ENCODE data around the gene ADCY4.
A peak's percentile ranks its signal among the peaks of the same experiment; 100 is the strongest.

Gene ADCY4

DNA sequence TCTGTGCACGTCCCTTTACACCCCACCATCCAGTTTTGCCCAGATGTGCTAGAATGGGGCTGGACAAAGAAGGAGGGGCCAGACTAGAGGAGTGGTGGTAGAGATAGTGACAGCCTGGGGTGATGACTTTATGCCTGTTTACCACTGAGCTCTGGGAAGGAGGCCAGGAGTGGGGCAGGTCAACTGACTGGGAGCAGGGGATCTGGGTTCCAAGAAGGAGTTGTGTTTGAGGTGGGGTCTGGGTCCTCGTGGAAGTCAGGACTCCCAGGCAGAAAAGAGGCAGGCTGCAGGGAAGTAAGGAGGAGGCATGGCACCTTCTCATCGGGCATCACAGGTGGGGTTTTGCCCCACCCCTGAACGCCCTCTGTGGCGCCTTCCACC, 24.6 kb downstream of the ADCY4 start:
- no peak for DNase-seq (ENCODE audit: extremely low spot score)
- TF ChIP-seq ZNF384 (IDR thresholded peaks at IDR 0.05) (no peak), LEF1 (IDR thresholded peaks at IDR 0.05; ENCODE audit: borderline replicate concordance) (no peak), ARNT (IDR thresholded peaks at IDR 0.05) (no peak), SUZ12 (IDR thresholded peaks at IDR 0.05) (no peak), HDGF (IDR thresholded peaks at IDR 0.05; ENCODE audit: borderline replicate concordance) (no peak), TARDBP (IDR thresholded peaks at IDR 0.05) (no peak), L3MBTL2 (conservative IDR thresholded peaks at IDR 0.05) (no peak), FOXK2 (IDR thresholded peaks at IDR 0.05) (no peak), BHLHE40 (IDR thresholded peaks at IDR 0.05; ENCODE audit: borderline replicate concordance) (no peak), ELF4 (IDR thresholded peaks at IDR 0.05) (no peak), FOXM1 (IDR thresholded peaks at IDR 0.05; ENCODE audit: borderline replicate concordance) (no peak), NFRKB (IDR thresholded peaks at IDR 0.05) (no peak), FOXA1 (IDR thresholded peaks at IDR 0.05) (no peak), CTBP1 (IDR thresholded peaks at IDR 0.05; ENCODE audit: borderline replicate concordance) (no peak), SP1 (IDR thresholded peaks at IDR 0.05) (no peak)
- CTCF ChIA-PET = no interaction called here
- POLR2A ChIA-PET = interaction anchor here (0.6 to 2.8 kb wide), 2 partner anchors 9 to 11 kb away, joined by 3 to 15 read pairs; partner anchors contain the start of genes DHRS1 and NOP9

DNA sequence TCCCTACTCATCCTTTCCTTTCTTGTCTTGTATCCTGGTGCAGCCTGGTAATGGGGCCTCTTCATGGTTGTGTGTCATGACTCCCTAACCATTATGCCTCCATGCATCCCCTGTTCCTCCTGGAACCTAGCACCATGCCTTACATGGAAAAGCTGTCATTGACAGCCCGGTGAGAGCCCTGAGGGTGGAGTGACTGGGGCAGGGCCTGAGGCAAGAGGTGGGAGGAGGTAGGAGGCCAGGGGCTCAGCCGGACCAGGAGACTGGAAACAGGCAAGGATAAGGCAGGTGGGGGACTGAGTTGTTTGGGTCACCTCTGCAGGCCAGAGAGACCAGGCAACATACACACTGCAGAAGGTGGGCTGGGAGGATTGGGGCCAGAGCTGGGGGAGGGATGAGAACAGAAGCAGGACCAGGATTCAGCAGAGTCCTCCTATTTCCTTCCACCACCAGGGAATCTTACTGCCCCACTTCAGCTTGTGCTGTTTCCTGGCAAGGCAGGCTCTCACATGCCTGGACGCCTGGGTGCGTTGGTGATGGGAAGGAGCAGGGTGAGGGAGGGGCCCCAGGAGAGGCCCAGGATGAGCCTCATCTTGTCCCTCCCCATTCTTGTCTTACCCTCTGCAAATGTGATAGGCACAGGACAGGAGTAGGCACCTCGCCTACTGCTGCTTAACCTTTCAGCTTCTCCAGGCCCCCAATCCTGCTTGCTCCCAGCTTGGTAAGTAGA, 25.2 kb downstream of the ADCY4 start, which contains the start of gene LTB4R2:
Gene LTB4R2, plus strand, starts transcription at position 603 of the 727 bp plus-strand sequence. CDS start 525 bp downstream, outside the sequence.
- ChIA-PET CTCF (interaction anchor here (4.0 to 4.2 kb wide), 2 partner anchors 67 to 121 kb away, joined by 29 to 51 read pairs; partner anchors contain the start of genes KHNYN and TINF2), POLR2A (interaction anchor here (0.6 to 2.8 kb wide), 2 partner anchors 9 to 10 kb away, joined by 3 to 15 read pairs; partner anchors contain the start of genes DHRS1 and NOP9)
- no peak for TF ChIP-seq ZNF384 (IDR thresholded peaks at IDR 0.05)
- no peak for TF ChIP-seq SP1 (IDR thresholded peaks at IDR 0.05)
- no peak for TF ChIP-seq LEF1 (IDR thresholded peaks at IDR 0.05; ENCODE audit: borderline replicate concordance)
- no peak for TF ChIP-seq FOXK2 (IDR thresholded peaks at IDR 0.05)
- no peak for TF ChIP-seq CTBP1 (IDR thresholded peaks at IDR 0.05; ENCODE audit: borderline replicate concordance)
- TF ChIP-seq TARDBP (IDR thresholded peaks at IDR 0.05) = no peak
- no peak for TF ChIP-seq FOXM1 (IDR thresholded peaks at IDR 0.05; ENCODE audit: borderline replicate concordance)
- TF ChIP-seq L3MBTL2 (conservative IDR thresholded peaks at IDR 0.05) = no peak
- no peak for DNase-seq (ENCODE audit: extremely low spot score)

DNA sequence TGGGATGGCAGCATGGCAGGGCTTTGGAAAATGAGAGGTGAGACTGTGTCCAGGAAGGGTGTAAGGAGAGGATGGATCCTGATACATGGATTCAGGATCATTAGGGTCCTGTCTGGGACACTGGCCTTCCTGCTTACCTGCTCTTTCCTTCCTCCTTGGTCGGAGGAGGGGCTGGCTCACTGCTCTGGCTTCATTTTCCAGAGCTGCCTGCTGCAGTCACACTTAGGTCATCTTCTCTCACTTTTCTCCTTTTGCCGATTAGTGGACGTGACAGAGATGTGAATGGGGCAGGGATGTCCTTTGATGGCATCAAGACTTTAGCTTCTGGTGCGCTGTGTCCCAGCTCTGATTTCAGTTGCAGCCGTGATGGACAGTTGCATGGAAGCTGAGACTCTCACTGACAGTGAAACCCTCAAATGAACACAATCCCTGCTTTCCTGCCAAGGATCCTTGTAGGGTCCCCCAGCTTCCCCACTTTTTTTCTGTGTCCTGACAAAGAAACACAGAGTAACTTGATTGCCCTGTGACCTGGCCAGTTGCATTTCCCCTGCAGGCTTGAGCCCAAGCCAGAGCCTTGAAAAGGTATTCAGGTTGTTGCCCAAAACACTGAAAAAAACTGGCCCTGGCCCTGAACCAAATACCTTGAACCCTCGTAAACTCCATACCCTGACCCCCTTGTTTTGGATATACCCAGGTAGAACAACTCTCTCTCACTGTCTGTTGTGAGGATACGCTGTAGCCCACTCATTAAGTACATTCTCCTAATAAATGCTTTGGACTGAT, 26.3 kb downstream of the ADCY4 start:
- DNase-seq (ENCODE audit: extremely low spot score) = no peak
- ChIA-PET POLR2A (interaction anchor here (1.1 to 3.5 kb wide), 7 partner anchors 9 to 133 kb away, joined by 3 to 36 read pairs (median 12); partner anchors contain the start of genes CBLN3, DHRS1, KHNYN and MDP1), CTCF (interaction anchor here (0.6 to 4.2 kb wide), 27 partner anchors 9 to 200 kb away, joined by 3 to 51 read pairs (median 5); partner anchors contain the start of genes DHRS1, IPO4, IRF9 and KHNYN)
- no peak for TF ChIP-seq NFRKB (IDR thresholded peaks at IDR 0.05)
- TF ChIP-seq ZNF384 (IDR thresholded peaks at IDR 0.05) = no peak
- TF ChIP-seq BHLHE40 (IDR thresholded peaks at IDR 0.05; ENCODE audit: borderline replicate concordance) = no peak
- no peak for TF ChIP-seq FOXM1 (IDR thresholded peaks at IDR 0.05; ENCODE audit: borderline replicate concordance)
- no peak for TF ChIP-seq SUZ12 (IDR thresholded peaks at IDR 0.05)
- no peak for TF ChIP-seq L3MBTL2 (conservative IDR thresholded peaks at IDR 0.05)
- no peak for TF ChIP-seq ARNT (IDR thresholded peaks at IDR 0.05)
- no peak for TF ChIP-seq LEF1 (IDR thresholded peaks at IDR 0.05; ENCODE audit: borderline replicate concordance)
- no peak for TF ChIP-seq FOXA1 (IDR thresholded peaks at IDR 0.05)
- TF ChIP-seq HDGF (IDR thresholded peaks at IDR 0.05; ENCODE audit: borderline replicate concordance) = no peak
- no peak for TF ChIP-seq FOXK2 (IDR thresholded peaks at IDR 0.05)
- no peak for TF ChIP-seq TARDBP (IDR thresholded peaks at IDR 0.05)
- TF ChIP-seq, protein P1, sequence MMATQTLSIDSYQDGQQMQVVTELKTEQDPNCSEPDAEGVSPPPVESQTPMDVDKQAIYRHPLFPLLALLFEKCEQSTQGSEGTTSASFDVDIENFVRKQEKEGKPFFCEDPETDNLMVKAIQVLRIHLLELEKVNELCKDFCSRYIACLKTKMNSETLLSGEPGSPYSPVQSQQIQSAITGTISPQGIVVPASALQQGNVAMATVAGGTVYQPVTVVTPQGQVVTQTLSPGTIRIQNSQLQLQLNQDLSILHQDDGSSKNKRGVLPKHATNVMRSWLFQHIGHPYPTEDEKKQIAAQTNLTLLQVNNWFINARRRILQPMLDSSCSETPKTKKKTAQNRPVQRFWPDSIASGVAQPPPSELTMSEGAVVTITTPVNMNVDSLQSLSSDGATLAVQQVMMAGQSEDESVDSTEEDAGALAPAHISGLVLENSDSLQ (IDR thresholded peaks at IDR 0.05) = no peak
- no peak for TF ChIP-seq ELF4 (IDR thresholded peaks at IDR 0.05)
- TF ChIP-seq SP1 (IDR thresholded peaks at IDR 0.05) = no peak
- TF ChIP-seq CTBP1 (IDR thresholded peaks at IDR 0.05; ENCODE audit: borderline replicate concordance) = no peak

DNA sequence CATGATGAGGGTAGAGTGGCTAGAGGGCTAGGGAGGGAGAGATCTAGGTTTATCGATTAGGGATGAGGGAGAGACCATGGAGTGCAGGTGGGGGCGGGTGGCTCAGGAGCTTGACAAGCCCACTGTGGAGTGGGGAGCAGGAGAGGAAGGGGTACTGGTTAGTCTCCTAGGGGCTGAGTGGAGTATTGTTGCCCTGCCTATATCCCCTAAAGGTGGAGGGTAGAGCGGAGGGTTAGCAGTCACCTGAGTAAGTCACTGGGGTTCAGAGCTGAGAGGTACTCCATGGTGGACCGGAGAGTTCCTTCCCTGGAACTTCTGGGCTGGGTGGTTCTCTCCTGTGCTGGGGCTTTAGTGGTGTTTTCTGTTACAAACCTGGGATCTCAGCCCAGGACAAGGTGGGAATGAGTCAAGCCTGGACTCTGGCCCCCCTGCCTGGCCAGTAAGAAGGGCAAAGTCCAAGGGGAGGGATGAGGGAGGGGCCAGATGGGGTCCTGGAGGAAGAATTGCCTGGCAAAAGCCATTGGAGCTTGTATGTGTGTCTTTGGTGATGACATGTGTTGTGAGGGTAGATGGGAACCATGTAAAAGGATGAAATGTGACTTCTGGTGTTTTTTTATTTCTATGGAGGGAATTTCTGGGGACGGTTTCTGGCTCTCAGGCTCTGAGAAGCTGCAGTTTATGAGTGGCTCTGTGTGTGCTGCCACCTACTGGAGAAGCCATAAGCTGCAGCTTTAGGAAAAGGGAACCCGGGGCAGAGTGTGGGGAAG, 27.1 kb downstream of the ADCY4 start, which contains the start of gene CIDEB:
Gene CIDEB, minus strand, starts transcription at position 403 of the 767 bp plus-strand sequence. Its CDS starts 119 bp downstream, at position 284.
- CTCF ChIA-PET = interaction anchor here (0.6 to 4.2 kb wide), 31 partner anchors 9 to 250 kb away, joined by 3 to 51 read pairs (median 5); partner anchors contain the start of genes DHRS1, IPO4, IRF9 and KHNYN
- peak; percentile 78 for DNase-seq (ENCODE audit: extremely low spot score)
- POLR2A ChIA-PET = interaction anchor here (0.6 to 3.5 kb wide), 8 partner anchors 8 to 134 kb away, joined by 3 to 36 read pairs (median 9); partner anchors contain the start of genes CBLN3, DHRS1, KHNYN and MDP1
- TF ChIP-seq FOXA1 (IDR thresholded peaks at IDR 0.05) = no peak

DNA sequence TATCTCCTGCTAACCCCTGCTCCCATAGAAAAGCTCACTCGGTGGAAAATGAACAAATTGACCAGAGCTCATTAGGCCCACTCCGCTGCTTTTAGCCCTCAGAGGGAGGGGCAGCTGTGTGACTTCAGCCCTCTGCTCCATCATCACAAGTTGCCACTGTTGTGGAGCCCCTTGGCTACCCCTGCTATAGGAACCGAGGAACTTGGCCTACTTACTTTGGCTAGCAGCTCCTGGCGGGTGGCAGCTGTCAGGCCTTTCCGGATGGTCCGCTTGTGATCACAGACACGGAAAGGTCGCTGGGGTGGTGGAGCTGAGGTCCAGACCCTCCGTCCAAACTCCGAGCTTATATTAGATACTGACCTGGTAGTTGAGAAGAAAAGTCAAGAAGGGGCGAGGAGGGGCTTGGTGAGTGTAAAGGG, 27.7 kb downstream of the ADCY4 start:
- DNase-seq (ENCODE audit: extremely low spot score) = no peak
- no peak for TF ChIP-seq NFRKB (IDR thresholded peaks at IDR 0.05)
- no peak for TF ChIP-seq FOXM1 (IDR thresholded peaks at IDR 0.05; ENCODE audit: borderline replicate concordance)
- TF ChIP-seq CTBP1 (IDR thresholded peaks at IDR 0.05; ENCODE audit: borderline replicate concordance) = no peak
- no peak for TF ChIP-seq LEF1 (IDR thresholded peaks at IDR 0.05; ENCODE audit: borderline replicate concordance)
- TF ChIP-seq ZNF384 (IDR thresholded peaks at IDR 0.05) = no peak
- CTCF ChIA-PET = interaction anchor here (0.6 to 4.2 kb wide), 16 partner anchors 8 to 249 kb away, joined by 3 to 51 read pairs (median 6); partner anchors contain the start of genes DHRS1, KHNYN, NOP9 and TINF2
- POLR2A ChIA-PET = interaction anchor here (0.6 to 3.5 kb wide), 6 partner anchors 11 to 135 kb away, joined by 3 to 36 read pairs (median 9); partner anchors contain the start of genes CBLN3, KHNYN, MDP1 and RABGGTA

DNA sequence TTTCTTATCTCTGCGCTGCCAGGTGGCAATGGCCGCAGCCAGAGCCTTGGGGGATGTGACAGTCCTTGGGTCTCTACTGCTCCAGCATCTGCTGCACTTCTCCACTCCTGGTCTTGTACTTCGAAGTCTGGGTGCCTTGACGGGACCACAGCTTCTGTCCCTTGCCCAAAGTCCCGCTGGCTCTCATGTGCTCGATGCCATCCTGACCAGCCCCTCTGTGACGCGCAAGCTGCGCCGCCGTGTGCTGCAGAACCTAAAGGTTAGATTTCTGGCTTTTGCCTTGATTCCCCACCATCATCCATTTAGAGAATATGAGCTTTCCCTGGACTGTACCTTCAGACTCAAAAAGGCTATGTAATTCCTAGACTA, 30.9 kb downstream of the ADCY4 start:
- TF ChIP-seq BHLHE40 (IDR thresholded peaks at IDR 0.05; ENCODE audit: borderline replicate concordance) = no peak
- no peak for TF ChIP-seq L3MBTL2 (conservative IDR thresholded peaks at IDR 0.05)
- TF ChIP-seq FOXM1 (IDR thresholded peaks at IDR 0.05; ENCODE audit: borderline replicate concordance) = no peak
- no peak for TF ChIP-seq ELF4 (IDR thresholded peaks at IDR 0.05)
- TF ChIP-seq TARDBP (IDR thresholded peaks at IDR 0.05) = no peak
- TF ChIP-seq FOXA1 (IDR thresholded peaks at IDR 0.05) = no peak
- TF ChIP-seq HDGF (IDR thresholded peaks at IDR 0.05; ENCODE audit: borderline replicate concordance) = no peak
- no peak for TF ChIP-seq SP1 (IDR thresholded peaks at IDR 0.05)
- no peak for TF ChIP-seq CTBP1 (IDR thresholded peaks at IDR 0.05; ENCODE audit: borderline replicate concordance)
- TF ChIP-seq ZNF384 (IDR thresholded peaks at IDR 0.05) = no peak
- no peak for TF ChIP-seq SUZ12 (IDR thresholded peaks at IDR 0.05)
- TF ChIP-seq, protein P1 (IDR thresholded peaks at IDR 0.05) = no peak
- no peak for TF ChIP-seq FOXK2 (IDR thresholded peaks at IDR 0.05)
- DNase-seq (ENCODE audit: extremely low spot score) = no peak
- ChIA-PET POLR2A (interaction anchor here (0.8 kb wide), 1 partner anchor 62 kb away, joined by 3 read pairs; the partner anchor contains the start of gene TINF2), CTCF (interaction anchor here (0.9 kb wide), 1 partner anchor 24 kb away, joined by 3 read pairs; no protein-coding TSS in a partner anchor)

All from HEK293T (cell line).